T-helper 1 cell (primary cell): Measurements from ENCODE around the gene TMEM132E.
"Not testable (repeated sequence)": the region's sequence is repeated elsewhere in the genome, so short reads cannot be mapped to it uniquely, and the experiment has no call there.

Experiments used
- DNase-seq, 5 donors: peaks; one replicate each; pipeline ENCODE4 v3.0.0-alpha.2; 2012 to 2020
- total RNA-seq, 4 donors: gene quantifications; one replicate each; lab custom pipeline; 2026; lab: John Stamatoyannopoulos, UW

The TMEM132E gene, protein sequence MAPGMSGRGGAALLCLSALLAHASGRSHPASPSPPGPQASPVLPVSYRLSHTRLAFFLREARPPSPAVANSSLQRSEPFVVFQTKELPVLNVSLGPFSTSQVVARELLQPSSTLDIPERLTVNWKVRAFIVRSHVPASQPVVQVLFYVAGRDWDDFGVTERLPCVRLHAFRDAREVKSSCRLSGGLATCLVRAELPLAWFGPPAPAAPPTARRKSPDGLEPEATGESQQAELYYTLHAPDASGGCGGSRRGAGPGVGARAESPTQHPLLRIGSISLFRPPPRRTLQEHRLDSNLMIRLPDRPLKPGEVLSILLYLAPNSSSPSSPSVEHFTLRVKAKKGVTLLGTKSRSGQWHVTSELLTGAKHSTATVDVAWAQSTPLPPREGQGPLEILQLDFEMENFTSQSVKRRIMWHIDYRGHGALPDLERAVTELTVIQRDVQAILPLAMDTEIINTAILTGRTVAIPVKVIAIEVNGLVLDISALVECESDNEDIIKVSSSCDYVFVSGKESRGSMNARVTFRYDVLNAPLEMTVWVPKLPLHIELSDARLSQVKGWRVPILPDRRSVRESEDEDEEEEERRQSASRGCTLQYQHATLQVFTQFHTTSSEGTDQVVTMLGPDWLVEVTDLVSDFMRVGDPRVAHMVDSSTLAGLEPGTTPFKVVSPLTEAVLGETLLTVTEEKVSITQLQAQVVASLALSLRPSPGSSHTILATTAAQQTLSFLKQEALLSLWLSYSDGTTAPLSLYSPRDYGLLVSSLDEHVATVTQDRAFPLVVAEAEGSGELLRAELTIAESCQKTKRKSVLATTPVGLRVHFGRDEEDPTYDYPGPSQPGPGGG (N-terminal part only)
- total RNA-seq: 0 to 0.12 (median 0.04) reads per million in 4 donors

- no peak for DNase-seq
These were observed at the start of gene TMEM132E for GRCh38 chr17:34579017-34579946. Gene TMEM132E, plus strand, starts transcription at chr17:34579582. Its CDS starts 1,495 bp downstream, at chr17:34581077.

GRCh38 chr17:34530918-34531317 is 48.5 kb upstream of the TMEM132E start:
- DNase-seq: no peak

- no peak for DNase-seq
These were observed 46.9 kb upstream of the TMEM132E start for GRCh38 chr17:34532281-34533065.

DNA sequence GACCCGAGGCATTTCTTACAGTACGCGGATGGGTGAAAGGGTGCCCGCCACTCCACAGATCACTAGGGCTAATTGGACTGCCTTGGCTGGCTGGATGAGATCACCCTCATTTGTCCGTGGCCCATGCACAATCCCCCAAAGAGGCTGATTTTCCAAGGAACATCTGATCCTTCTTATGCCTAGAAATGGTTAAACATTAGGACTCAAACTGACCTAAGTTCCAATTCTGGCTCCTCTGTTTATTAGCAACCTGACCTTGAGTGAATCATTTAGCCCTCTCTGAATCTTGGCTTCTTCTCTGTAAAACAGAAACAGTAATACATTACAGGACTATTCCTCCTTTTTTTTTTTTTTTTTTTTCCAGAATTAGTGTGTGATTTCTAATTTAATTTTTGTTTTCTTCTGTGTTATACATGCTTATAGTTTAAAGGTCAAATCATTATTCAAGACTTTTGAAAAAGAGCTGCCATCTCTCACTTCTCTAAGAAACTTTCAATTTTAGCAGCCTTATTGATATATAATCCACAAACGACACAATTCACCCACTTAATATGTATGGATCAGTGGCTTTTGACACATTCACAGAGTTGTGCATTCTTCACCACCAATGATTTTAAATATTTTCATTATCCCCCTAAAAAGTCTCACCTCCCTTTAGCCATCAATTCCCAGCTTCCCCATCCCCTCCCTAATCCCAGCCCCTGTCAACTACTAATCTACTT is 45.4 kb upstream of the TMEM132E start:
- DNase-seq: no peak

- DNase-seq: no peak
These were observed 41.9 kb upstream of the TMEM132E start for GRCh38 chr17:34537445-34537844.

DNA sequence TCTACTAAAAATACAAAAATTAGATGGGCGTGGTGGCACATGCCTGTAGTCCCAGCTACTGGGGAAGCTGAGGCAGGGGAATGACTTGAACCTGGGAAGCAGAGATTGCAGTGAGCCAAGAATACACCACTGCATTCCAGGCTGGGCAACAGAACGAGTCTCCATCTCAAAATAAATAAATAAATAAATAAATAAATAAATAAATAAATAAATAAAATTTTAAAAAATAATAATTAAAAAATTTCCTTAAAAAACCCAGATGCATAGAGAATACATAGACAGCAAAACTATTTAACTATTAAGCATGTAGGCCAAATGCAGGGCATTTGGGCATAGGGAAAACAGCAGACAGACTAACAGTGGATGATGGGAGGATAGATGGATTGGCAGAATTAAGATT is 40.8 kb upstream of the TMEM132E start:
- not testable (repeated sequence) for DNase-seq

DNA sequence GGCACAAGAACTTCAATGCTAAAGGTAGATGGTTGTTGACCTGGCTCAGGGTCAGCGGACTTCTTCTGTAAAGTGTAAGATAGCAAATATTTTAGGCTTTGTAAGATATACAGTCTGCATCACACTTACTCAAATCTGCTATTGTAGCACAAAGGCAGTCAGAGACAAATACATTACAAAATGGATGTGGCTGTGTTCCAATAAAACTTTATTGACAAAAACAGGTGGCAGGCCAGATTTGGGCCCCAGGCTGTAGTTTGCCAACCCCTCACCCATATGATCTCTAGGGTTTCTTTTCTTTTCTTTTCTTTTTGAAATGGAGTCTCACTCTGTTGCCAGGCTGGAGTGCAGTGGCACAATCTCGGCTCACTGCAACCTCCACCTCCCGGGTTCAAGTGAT is 39.5 kb upstream of the TMEM132E start:
- no peak for DNase-seq

- DNase-seq: peak; percentile 13 to 43 (median 30)
These were observed 36.6 kb upstream of the TMEM132E start for GRCh38 chr17:34542700-34543336.

- no peak for DNase-seq
These were observed 31.8 kb upstream of the TMEM132E start for GRCh38 chr17:34547453-34548063.

- DNase-seq: no peak
These were observed 29.4 kb upstream of the TMEM132E start for GRCh38 chr17:34549966-34550365.

DNA sequence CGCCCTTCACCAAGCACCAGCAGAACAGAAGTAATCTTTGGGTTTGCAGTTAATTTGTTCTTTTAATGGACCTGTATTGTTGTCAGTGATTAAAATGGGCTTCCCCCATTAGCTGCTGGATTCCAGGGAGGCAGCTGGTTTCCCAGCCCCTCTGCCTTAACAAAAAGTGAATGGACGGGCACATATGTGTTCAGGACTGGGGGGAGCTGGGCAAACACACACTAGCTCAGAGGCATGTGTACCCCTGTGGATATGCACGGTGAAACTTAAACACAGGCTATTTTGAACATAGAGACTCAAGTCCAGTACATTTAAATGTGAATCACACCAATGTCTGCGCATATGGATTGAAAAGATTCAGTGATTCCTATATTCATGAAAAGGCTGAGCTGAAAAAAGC is 25.5 kb upstream of the TMEM132E start:
- DNase-seq: no peak

DNA sequence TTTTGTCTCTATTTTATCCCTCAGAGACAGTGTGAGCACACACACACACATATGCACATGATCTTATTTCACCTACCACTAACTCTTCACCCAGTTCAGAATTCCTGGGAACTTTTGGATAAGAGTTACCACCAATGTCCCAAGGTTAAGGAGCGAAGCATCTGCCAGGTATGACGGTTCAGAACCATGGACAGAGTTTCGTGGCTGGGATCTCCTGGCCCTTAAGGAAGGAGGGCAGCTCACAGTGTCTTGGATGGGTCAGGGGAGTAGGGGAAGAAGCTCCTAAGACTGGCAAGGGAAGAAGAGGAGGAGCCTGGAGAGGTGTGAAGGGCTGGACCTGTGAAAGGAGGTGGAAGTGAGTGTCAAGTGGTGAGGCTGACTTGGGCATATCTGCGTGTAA is 23.0 kb upstream of the TMEM132E start:
- no peak for DNase-seq

DNA sequence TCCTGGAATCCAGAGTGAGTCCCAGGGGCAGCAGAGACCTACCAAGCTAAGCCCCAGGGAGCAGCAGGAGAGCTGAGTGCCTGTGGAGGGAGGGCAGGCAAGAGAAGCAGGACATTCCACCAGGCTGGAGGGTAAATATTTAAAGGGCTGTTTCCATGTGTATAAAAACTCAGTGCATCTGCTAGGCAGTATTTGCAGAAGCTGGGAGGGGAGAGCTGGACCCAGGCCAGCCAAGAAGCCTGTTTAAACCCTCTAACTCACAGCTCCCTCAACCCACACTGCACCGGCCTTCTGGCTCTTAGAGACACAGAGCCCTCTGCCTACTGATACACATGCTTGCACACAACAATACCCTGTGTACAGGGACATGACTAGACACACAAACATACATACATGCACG is 22.5 kb upstream of the TMEM132E start:
- no peak for DNase-seq

DNA sequence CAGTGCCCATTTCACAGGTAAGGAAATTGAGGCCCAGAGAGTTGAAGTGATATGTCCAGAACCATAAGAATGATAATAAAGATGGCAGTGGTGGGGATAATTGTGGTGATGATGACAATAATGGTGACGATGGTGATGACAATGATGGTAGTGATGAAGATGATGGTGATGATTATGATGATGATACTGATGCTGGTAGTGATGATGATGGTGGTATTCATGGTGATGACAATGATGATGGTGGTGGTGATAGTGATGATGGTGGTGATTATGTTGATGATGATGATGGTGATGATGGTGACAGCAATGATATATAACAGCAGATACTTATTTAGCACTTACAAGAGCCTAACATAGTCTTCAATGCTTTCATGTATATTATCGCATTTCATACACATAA is 18.1 kb upstream of the TMEM132E start:
- DNase-seq: no peak

- no peak for DNase-seq
These were observed 17.0 kb upstream of the TMEM132E start for GRCh38 chr17:34562387-34562786.

DNA sequence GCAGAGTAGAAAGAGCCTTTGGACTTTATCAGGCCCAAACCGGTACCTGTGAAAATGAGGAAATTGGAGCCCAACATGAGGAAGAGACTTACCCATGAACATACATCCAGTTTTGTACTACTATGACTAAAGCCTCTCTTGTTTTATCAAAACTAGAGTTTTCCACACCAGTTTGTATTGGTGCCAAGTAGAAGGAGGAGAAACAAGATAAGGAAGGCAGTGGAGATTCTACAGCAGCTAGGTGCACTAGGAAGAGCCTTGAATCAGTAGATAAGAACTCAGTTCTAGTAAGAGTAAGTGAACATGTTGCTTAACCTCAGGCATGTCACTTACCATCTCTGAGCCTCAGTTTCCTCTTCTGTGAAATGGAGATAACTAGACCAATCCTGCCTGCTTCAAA is 13.7 kb upstream of the TMEM132E start:
- no peak for DNase-seq

DNA sequence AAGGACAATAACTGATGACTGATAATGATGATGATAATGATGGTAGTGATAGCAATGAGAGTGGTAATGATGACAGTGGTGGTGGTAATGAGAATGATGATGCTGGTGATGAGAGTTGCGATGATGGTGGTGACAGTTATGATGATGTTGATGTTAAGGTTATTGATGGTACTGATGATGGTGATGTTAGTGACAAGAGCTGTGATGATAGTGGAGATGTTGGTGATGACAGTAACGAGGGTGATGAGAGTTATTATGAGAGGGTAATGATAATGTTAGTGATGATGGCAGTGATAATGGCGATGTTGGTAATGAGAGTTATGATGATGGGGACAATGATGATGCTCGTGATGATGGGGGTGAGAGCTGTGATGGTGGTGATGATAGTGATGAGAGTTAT is 13.2 kb upstream of the TMEM132E start:
- no peak for DNase-seq

DNA sequence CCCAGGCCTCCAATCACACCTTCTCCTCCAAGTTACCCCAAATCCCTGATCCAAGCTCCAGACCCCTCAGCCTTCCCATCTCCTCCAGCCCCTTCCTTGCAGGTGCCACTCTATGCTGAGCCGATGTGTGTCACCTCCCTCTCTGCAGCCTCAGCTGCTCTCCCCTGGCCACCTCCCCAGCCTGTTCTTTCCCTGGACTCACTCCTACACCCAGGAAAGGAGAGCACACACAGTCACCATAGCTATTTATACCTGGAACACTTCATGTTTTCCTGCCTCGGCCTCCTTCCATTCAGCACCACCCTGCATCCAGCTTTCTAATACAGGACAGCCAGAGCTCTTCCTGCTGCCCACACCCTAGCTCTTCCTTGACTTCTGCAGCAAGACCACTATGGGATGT is 12.5 kb upstream of the TMEM132E start:
- DNase-seq: no peak

- DNase-seq: no peak
These were observed 11.5 kb upstream of the TMEM132E start for GRCh38 chr17:34567691-34568465.
